Globus pallidus (tissue), 1 donor: ENCODE results near the gene PLA2G1B.
"Not testable (repeated sequence)": the region's sequence is repeated elsewhere in the genome, so short reads cannot be mapped to it uniquely, and the experiment has no call there.

Experiments used
- DNase-seq: peaks from one replicate; pipeline ENCODE4 v3.0.0-alpha.2; 2015; ENCODE audit warnings: low spot score

PLA2G1B gene

DNA sequence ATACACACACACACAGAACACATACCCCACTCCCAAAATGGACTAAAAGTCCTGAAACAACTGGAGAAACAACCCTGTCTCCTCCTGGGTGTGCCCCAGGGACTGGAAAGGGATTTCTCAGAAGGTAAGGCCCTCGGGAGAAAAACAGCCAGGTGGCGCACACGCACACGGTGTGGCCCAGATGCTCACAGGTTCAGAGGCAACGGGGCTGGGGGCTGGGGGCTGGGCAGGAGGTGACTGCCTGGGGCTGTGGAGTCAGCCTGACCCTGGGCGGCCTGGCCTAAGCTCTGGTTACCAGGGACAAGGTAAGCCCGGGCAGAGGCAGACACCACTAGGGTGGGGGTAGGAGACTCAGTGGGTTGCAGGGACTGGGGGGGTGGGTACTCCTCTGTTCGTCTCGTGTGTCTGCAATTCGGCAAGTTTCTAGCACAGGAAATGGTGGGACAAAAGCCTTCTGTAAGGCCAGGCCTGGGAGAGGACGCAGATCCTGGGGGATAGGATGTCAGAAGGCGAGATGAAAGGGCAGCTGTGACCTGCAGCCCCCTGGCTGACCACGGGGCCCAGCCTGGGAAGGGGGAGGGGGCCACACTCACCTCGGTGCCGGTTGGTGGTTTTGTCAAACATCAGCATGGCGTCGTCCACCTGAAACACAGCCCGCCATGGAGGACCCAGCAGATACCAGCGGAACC, 31.0 kb upstream of the PLA2G1B start:
- no peak for DNase-seq

DNA sequence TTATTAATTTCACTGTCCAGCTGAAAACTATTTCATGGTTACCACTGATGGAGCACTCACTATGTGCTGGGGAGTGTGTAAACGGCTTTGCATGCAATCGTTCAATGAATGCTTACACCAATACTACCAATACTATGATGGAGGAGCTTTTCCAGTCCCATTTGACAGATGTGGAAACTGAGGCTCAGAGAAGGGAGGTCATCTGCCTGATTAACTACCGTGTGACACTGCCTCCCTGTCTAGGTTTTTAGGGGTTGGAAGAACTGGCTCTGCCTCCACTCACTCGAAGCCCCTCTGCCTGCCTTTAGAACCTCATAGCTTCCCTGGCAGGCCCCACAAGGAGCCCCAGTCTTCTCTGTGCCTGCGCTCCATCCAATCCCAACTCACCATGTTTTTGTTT, 29.5 kb upstream of the PLA2G1B start:
- no peak for DNase-seq

DNA sequence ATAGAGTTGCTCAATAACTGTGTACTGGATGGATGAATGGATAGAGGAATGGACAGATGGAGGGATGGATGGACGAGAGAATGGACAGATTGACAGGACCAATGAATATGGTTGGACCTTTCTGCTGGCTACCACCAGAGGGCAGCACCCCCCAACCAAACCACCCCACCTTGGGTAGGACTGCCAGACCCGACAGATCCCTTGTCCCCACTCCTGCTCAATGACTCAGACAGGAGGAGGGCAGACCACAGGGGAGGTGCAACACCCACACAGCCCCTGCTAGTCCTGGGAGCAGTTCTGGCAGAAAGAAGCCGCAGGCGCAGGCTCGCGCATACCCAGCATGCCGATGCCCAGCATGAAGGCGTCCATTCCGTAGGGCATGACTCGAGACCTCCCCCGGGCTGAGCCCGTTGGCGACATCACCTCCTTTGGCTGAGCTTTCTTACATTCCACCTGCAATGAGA, 29.0 kb upstream of the PLA2G1B start:
- DNase-seq = peak; percentile 71

DNA sequence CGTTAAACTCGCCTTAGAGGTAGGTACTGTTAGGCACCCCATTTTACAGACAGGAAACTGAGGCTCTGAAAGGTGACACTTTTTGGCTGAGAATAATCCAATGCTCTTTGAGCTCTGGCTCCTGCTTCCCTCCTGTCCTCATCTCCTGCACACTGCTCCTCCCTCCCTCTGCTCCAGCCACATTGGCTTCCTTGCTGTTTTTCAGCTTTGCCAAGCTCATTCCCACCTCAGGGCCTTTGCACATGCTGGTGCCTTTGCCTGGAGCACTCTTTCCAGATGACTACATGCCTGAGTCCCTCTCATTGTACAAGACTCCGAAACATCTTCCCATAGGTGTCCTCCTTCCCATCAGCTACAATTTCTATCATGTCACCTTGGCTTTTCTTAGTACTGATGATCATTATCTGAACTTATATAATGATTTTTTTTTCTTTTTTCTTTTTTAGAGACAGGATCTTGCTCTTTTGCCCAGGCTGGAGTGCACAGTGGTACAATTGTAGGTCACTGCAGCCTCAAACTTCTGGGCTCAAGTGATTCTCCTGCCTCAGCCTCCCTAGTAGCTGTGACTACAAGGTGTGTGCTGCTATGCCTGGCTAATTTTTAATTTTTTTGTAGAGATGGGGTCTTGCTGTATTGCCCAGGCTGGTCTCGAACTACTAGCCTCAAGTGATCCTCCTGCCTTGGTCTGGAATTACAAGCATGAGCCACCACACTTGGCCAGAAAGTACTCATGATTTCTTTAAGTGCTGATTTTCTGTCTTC, 26.2 kb upstream of the PLA2G1B start:
- no peak for DNase-seq

DNA sequence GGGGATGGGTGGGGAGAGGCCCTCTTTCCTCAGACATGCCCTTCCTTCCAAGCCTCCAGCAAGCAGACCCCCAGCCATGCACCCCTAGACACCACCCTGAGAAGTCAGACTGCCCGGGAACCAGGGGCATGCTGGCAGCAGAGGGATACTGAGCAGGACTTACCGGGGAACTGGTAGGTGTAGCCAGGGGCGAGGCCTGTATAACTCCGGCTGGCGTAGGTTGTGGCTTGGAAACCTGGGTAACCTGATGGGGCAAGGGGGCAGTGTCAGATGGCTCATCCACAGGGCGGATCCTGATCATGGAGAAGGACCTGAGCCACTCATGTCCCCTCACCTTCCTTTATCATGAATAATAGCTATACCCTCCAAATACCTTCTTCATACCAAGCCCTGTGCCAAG, 25.6 kb upstream of the PLA2G1B start:
- DNase-seq = no peak

DNA sequence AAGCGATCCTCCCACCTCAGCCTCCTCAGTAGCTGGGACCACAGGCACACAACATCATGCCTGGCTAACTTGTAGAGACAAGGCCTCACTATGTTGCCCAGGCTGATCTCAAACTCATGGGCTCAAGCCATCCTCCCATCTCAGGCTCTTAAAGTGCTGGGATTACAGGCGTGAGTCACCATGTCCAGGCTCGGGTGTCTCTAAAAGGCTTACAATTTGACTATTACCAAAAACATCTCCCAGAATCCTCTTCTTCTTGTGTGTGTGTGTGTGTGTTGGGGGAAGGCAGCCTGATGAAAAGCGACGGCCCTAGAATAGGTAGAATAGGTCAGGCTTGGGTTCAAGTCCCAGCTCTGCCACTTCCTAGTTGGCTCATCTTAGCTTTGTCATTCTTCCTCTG, 24.5 kb upstream of the PLA2G1B start:
- DNase-seq = no peak

DNA sequence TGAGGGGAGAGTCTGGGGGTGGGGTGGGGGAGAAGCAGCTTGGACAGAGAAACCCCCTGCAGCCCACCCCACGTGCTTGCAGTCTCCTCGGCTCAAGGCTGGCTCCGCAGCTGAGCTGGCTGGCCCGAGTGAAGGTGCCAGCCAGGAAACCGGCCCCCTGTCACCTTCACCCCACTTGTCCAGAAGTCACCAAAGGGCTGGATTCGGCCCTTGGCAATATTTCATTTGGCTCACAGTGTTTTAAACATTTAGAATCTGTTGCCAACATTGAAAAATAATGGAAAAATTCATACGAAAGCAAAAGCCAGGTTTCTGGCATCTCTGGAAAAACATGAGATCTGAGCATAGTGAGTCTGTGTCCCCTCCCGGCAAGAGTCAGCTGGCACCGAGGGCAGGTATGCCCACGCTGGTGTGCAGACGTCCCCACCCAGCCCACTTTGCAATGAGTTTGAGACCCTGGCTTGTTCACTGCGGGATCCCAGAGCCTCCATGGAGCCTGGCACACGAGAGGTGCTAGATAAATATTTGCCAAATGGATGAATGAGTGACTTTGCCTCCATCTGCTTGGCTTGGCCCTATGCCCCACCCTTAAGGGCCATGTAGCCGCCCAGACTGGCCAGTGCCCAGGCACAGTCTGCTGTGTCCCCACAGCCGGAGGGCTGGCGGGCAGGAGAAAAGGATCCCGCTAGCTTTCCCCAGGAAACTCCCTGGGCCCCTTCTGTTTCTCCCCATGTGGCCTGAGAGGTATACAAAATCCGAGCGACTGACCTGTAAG, 23.2 kb upstream of the PLA2G1B start:
- DNase-seq = no peak

DNA sequence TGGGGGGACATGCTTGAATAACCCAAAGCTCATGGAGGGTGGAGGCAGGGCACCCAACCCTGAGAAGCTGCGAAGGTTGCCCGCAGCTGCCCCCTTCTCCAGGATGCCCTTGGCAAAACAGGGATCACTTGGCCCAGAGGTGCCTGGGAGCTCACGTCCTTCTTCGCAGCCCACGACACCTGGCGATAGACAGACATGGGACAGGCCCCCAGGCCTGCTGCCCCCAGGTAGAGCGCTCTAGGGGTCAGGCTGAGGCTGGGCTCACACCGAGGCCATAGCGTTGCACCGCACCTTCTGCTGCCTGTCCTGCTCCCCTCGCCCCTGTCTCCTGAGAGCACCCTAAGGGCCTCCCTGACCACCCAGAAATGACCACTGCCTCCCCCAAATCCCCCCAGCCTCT, 20.2 kb upstream of the PLA2G1B start:
- DNase-seq = no peak

DNA sequence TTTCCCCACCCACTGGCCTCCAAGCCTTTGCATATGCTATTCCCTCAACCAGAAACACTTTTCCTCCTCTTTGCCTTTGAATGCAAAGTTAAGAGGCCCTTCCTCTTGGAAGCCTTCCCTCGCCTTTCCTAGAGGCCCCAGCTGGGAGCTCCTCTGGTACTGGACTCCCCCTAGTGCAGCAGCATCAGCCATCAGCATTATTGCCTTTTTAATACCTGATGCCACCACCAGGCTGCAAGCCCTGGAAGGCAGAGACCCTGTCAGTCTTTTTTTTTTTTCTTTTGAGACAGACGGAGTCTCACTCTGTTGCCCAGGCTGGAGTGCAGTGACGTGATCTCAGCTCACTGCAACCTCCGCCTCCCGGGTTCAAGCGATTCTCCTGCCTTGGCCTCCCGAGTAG, 19.1 kb upstream of the PLA2G1B start:
- DNase-seq = no peak

DNA sequence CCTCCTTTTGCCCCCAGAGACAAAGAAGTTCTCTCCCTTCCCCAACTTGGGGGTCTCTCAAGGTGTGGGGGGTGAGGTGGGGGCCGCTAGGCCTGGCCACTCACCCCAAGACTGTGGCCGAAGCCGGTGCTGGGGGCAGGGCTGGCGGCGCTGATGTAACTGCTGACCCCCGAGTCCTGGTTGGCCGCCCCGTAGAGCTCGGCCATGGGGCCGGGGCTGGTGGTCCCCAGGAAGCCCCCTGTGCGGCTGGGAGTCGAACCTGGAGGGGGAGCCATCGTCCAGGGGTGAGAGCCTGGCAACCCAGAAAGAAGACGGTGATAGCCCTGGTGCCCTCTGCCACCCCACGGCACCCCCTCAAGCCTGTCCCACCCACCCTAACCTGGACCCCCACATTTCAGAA, 18.5 kb upstream of the PLA2G1B start:
- DNase-seq = no peak

DNA sequence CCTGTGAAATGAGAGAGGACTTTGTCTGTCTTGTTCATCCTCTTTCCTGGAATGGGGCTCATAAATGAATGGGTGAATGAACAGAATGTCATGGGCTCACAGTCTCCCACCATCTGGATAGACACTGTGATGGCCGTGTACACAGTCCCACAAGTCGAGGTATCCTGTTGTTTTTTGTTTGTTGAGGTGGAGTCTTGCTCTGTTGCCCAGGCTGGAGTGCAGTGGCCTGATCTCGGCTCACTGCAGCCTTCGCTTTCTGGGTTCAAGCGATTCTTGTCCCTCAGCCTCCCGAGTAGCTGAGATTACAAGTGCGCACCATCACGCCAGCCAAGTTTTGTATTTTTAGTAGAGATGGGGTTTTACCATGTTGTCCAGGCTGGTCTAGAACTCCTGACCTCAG, 16.1 kb upstream of the PLA2G1B start:
- no peak for DNase-seq

DNA sequence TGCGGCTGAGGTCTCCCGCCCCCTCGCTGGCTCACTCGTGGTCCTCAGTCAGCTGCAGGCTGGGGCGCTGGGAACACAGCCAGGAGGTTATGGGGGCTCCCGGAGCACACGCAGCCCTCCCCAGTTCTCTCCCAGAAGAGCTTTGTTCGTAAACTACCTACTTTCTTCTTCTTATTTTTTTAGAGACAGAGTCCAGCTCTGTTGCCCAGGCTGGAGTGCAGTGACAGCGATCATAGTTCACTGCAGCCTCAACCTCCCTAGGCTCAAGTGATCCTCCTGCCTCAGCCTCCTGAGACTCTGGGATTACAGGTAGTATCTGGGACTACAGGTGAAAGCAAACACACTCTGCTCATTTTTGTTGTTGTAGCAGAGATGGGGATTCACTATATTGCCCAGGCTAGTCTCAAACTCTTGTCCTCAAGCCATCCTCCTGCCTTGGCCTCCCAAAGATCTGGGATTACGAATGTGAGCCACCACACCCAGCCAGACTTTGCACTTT, 15.5 kb upstream of the PLA2G1B start:
- no peak for DNase-seq

DNA sequence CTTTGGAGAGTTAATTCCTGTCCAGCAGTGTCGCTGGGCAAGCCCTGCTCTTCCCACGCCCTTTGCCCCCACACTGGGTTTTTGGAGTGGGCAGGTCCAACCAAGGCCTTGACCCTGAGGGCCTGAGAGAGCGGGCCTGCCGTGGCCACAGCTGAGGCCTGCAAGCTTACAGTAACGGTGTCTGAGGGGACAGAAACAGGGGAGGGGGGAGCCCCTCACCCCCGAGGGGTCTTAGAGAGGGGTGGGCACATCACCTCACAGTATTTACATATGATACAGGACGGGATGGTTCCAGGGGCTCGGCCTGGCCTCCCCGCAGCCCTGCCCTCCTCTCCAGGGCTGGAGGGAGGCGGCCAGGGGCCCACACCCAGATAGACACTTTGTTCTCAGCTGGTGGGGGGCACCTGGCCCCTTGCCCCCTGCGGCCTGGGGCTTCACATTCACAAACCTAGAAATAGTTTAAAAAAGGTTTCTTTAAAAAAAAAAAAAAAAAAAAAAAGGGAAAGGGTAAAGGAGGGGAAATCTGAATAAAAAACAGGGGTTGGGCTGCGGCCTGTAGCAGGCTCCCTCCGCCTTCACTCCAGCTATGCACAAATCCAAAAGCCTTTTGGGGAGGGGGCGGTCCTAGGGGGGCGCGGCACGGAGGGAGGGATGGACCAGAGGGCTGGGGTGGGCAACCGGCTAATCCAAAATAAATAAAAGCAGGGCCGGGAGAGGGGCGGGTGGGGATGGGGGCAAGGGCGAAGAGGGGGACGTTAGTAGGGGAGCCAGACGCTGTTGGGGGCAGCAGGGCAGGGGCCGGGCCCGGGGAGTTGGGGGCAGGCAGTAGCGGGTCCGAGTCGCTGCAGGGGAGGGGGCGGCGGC, 14.8 kb upstream of the PLA2G1B start:
- no peak for DNase-seq

DNA sequence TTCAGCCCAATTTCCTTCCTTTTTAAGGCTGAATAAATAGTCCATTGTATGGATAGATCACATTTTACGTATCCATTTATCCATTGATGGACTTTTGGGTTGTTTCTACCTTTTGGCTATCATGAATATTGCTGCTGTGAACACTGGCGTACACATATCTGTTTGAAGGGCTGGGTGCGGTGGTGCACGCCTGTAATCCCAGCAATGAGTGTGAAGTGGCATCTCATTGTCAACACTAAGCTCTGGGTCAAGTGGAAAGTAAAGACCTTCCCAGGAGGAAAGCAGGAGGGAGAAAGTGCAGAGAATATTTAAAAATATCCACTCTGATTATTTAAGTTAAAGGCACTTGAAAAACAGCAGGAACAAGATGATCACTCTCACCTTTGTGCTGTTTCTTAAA, 11.7 kb upstream of the PLA2G1B start:
- no peak for DNase-seq

DNA sequence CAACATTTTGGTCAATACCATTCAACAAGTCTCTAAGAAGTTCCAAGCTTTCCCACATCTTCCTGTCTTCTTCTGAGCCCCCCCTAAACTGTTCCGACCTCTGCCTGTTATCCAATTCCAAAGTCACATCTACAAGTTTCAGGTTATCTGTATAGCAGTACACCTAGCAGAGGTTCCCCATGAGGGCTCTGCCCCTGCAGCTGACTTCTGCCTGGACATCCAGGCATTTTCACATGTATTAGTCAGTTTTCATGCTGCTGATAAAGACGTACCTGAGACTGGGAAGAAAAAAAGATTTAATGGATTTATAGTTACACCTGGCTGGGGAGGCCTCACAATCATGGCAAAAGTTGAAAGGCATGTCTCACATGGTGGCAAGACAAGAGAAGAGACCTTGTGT, 10.2 kb upstream of the PLA2G1B start:
- no peak for DNase-seq

DNA sequence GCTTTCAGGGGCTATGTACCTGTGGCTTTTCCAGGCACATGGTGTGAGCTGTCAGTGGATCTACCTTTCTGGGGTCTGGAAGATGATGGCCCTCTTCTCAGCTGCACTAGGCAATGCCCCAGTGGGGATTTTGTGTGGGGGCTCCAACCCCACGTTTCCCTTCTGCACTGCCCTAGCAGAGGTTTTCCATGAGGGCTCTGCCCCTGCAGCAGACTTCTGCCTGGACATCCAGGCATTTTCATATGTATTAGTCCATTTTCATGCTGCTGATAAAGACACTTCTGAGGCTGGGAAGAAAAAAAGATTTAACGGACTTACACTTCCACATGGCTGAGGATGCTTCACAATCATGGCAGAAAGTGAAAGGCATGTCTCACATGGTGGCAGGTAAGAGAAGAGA, 8.8 kb upstream of the PLA2G1B start:
- DNase-seq = not testable (repeated sequence)

DNA sequence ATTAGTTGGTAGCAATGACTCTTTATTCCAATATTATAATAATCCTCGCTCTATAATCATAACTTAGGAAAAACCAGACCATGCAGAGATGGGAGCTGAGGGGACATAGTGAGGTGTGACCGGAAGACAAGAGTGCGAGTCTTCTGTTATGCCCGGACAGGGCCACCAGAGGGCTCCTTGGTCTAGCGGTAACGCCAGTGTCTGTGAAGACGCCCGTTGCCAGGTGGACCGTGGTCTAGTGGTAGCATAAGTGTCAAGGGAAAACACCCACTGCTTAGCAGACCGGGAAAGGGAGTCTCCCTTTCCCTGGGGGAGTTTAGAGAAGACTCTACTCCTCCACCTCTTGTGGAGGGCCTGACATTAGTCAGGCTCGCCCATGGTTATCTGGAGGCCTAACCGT, 7.9 kb upstream of the PLA2G1B start:
- not testable (repeated sequence) for DNase-seq

DNA sequence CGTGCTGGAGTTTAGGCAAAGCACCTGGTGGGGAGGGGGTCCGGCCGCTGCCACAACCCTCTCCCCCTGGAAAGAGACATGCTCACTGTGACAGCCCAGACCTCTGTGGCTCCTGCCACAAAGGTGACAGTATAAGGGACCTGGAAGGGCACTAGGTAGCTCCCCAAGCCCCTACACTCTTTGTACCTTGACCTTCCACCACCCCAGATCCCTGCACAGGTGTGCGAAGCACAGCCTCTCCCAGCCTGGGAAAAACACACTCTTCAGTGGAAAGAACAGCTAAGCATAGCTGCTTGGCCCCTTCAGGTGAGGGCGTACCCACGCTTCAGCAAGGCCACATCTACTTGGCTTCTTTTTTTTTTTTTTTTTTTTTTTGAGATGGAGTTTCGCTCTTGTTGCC, 4.9 kb upstream of the PLA2G1B start:
- DNase-seq = no peak

DNA sequence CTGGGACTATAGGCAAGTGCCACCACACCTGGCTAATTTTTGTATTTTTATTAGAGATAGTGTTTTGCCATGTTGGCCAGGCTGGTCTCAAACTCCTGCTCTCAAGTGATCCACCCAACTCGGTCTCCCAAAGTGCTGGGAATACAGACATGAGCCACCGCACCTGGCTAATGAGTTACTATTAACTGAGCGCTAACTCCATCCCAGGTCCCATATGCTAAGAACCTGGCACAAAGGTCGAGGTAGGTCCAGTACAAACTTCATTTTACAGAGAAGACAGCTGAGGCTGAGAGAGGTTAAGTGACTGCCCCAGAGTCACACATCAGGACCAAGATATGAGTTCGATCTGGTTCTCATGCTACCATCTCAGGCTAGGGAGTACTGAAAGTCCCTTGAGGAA, 4.5 kb upstream of the PLA2G1B start:
- no peak for DNase-seq

DNA sequence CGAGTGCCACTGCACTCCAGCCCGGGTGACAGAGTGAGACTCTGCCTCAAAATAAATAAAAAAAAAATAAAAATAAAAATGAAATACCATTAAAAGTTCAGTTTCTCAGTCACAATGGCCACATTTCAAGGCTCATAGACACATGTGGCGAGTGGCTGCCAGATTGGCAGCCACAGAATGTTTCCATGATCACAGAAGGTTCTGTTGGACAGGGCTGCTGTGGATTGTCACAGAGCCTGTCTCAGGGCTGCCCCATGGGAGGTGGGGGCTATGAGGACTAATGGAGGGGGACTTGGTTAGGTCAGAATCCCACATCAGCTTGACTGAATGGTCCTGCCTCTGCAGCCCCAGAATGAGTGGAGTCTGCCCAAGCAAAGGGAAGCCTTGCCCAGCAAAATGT, 3.8 kb upstream of the PLA2G1B start:
- DNase-seq = no peak

DNA sequence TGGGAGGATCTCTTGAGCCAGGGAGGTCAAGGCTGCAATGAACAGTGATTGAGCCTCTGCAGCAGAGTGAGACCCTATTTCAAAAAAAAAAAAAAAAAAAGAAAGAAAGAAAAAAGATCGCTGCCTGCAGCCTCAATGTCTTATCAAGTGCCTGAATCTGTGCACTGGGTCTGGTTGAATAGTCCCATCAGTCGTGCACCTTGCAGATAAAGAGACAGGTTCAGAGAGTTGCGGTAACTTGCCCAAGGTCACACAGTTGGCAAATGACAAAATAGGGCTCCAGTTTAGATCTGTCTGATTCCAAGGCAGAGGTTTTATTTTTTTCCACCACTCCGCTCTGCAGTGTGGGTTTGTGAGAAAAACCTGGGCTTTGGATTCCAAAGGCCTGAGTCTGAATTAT, 649 bp upstream of the PLA2G1B start:
- DNase-seq = no peak
